Ovary (tissue), 3 donors: ENCODE data around the gene ANKRD35.

Experiments
- EP300 ChIP-seq: sonication (generic); formaldehyde crosslinking; IDR thresholded peaks from one replicate; pipeline ENCODE4 v1.6.1; 2017; ENCODE audit warnings: antibody characterized with exemption
- POLR2A ChIP-seq: fragments of 450-650 bp; IDR thresholded peaks from one replicate; pipeline ENCODE4 v1.6.1; 2017; ENCODE audit warnings: antibody characterized with exemption, mild to moderate bottlenecking, moderate library complexity
- TF ChIP-seq, protein P1 (sequence below), 3 donors: fragments of 450-650 bp in 2 of 3; fragments of 200-600 bp in 1 of 3; IDR thresholded peaks; one replicate each; pipeline versions ENCODE4 v1.5.1 to v1.8.0; 2016 to 2022; ENCODE audit warnings: antibody characterized with exemption in 3 of 3, mild to moderate bottlenecking in 1 of 3
- donor health status: DM: no; HTN: no; CAD: no.

DNA sequence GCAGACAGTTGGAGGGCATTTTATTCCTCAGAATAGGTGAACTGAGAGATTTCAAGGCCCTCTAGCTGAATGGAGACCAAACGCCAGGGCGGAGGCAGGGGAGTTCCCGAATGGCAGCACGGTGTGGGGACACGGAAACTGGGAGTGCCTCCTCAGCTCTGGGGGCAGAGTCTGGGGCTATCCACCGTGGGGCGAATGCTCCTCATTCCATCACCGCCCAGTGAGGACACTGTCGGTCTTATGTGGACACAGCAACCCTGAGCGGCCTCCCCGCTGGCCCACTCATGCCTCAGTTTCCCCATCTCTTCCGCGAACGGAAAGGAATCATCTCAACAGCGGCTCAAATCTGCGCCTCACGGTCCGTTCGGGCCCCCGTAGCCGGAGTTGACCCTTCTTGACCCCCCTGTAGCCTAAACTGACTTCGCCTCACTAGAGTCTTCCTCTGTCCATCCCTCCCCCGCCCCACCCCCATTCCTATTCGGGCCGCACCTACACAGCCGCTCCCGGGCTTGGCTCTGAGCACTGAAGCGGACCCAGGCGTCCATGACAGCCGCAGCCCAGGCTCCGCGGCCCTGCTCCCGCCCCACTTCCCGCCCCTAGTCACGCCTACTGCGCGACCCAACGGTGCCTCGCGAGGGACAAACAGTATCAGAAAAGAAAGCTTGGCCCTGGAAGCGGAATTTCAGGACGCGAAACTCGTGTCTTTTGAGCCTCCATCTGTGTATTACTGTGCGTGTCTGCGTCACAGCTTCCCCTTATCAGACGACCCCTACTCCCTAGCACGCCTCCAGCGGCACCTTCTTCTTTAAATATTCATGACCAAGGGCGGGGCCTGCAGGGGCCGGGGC lies 32.7 kb upstream of the ANKRD35 start, which contains the start of gene PEX11B:
- TF ChIP-seq EP300 (no peak), POLR2A (peak; percentile 53)
- TF ChIP-seq, protein P1, sequence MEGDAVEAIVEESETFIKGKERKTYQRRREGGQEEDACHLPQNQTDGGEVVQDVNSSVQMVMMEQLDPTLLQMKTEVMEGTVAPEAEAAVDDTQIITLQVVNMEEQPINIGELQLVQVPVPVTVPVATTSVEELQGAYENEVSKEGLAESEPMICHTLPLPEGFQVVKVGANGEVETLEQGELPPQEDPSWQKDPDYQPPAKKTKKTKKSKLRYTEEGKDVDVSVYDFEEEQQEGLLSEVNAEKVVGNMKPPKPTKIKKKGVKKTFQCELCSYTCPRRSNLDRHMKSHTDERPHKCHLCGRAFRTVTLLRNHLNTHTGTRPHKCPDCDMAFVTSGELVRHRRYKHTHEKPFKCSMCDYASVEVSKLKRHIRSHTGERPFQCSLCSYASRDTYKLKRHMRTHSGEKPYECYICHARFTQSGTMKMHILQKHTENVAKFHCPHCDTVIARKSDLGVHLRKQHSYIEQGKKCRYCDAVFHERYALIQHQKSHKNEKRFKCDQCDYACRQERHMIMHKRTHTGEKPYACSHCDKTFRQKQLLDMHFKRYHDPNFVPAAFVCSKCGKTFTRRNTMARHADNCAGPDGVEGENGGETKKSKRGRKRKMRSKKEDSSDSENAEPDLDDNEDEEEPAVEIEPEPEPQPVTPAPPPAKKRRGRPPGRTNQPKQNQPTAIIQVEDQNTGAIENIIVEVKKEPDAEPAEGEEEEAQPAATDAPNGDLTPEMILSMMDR (IDR thresholded peaks at IDR 0.05) = peak in 1 of 3 donors; percentile 27
